Measurements from ENCODE around the gene SMC6.

SMC6 gene

GRCh38 chr2:17615728-17616351 is 137.8 kb downstream of the SMC6 start:
- DNase-seq (ENCODE audit: low read depth): no peak

- DNase-seq (ENCODE audit: low read depth): no peak
These were observed 138.5 kb downstream of the SMC6 start for GRCh38 chr2:17615147-17615546.

GRCh38 chr2:17614174-17614930 is 139.3 kb downstream of the SMC6 start:
- DNase-seq (ENCODE audit: low read depth): no peak
